Lower lobe of right lung (tissue), 2 donors: Measurements from ENCODE around the gene TRIM4. TPM values are rescaled to one million over a fixed set of nuclear protein-coding genes. Genes with fewer than 3 reads are reported as not detected.

Experiments used
- ATAC-seq, 2 donors: fragments of 200-7000 bp; cut with Tn5 transposase; one replicate each; pipeline ENCODE4 v1.9.1; 2020 to 2022; ENCODE audit warnings: mild to moderate bottlenecking in 2 of 2, moderate library complexity in 2 of 2
- DNase-seq: peaks from one replicate; pipeline ENCODE4 v3.0.0-alpha.2; 2020
- H3K27ac ChIP-seq: fragments of 200-600 bp; one replicate; pipeline ENCODE4 v1.8.0; 2022
- H3K27me3 ChIP-seq: fragments of 200-600 bp; one replicate; pipeline ENCODE4 v1.8.0; 2022; ENCODE audit warnings: low read depth
- H3K36me3 ChIP-seq: fragments of 200-600 bp; one replicate; pipeline ENCODE4 v1.8.0; 2022; ENCODE audit warnings: mild to moderate bottlenecking
- H3K4me1 ChIP-seq: fragments of 200-600 bp; one replicate; pipeline ENCODE4 v1.8.0; 2022
- H3K4me3 ChIP-seq: fragments of 200-600 bp; one replicate; pipeline ENCODE4 v1.8.0; 2022; ENCODE audit warnings: mild to moderate bottlenecking
- H3K9me3 ChIP-seq: fragments of 200-600 bp; one replicate; pipeline ENCODE4 v1.8.0; 2022
- intact Hi-C: fragments of 100-400 bp; cut with DNase I; formaldehyde crosslinking; loops from one replicate; pipeline ENCODE4 v1.11.0; 2022
- total RNA-seq: library from RNA; stranded (reverse); fragmentation: NEBNext Ultra II Directional; extraction: Animal tissue kit (Norgen Biotek cat#: 25700); gene quantifications from one replicate; pipeline ENCODE4 v1.2.1, GENCODE V29; 2021
- TF ChIP-seq, protein P1 (sequence below): fragments of 200-600 bp; IDR thresholded peaks from one replicate; pipeline ENCODE4 v1.8.0; 2022; ENCODE audit warnings: antibody characterized with exemption, mild to moderate bottlenecking
- donor health status: DM: no; HTN: yes; CAD: no; lungs with severe emphysema.

The TRIM4 gene
- total RNA-seq, 1 donor from 2014 or later, result 39.0 TPM

DNA sequence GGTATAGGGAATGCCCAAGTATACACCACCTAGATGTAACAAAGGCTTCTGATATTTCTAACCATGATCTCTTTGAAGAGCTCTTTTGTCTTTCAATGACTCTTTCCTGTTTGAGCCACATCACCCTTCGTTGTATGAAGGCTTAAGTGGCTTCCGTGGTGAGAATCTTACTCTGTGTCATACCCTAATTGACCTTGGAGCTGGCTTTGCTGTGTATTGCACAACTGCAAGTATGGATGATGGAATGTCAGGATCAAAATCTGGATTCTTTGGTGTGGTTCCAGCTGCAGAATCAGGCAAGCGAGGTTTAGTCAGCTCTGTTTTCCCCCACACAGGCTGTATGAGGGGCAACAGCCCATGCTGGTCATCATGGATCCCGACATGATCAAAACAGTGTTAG is 75.5 kb downstream of the TRIM4 start:
- Histone ChIP-seq H3K27ac (no peak overlapping the region), H3K36me3 (no peaks in the 10 kb centered on the region), H3K27me3 (no peaks in the 10 kb centered on the region), H3K9me3 (no peaks in the 10 kb centered on the region), H3K4me3 (no peak overlapping the region), H3K4me1 (no peaks in the 10 kb centered on the region)
- TF ChIP-seq, protein P1, sequence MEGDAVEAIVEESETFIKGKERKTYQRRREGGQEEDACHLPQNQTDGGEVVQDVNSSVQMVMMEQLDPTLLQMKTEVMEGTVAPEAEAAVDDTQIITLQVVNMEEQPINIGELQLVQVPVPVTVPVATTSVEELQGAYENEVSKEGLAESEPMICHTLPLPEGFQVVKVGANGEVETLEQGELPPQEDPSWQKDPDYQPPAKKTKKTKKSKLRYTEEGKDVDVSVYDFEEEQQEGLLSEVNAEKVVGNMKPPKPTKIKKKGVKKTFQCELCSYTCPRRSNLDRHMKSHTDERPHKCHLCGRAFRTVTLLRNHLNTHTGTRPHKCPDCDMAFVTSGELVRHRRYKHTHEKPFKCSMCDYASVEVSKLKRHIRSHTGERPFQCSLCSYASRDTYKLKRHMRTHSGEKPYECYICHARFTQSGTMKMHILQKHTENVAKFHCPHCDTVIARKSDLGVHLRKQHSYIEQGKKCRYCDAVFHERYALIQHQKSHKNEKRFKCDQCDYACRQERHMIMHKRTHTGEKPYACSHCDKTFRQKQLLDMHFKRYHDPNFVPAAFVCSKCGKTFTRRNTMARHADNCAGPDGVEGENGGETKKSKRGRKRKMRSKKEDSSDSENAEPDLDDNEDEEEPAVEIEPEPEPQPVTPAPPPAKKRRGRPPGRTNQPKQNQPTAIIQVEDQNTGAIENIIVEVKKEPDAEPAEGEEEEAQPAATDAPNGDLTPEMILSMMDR, result no peak
- intact Hi-C loops, result no loop called here
- no peak for DNase-seq
- no peak for ATAC-seq

DNA sequence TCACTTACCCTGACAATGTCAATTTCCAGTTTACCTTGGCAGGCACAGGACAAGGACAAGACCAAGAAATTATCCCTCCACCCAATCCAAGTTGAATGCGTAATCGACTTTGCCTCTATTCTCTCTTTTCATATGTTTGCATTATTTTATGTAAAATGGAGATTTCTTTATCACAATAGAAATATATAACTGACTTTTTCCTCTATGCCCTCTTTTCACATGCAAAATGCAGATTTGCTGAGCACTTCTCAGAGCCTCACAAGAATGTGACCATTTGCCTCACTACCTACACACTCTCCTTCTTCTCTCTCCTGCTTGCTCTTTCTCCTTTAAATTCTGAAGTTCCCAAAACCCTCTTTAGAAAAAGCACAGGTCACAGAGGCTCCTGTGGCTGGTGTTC is 76.4 kb downstream of the TRIM4 start:
- Histone ChIP-seq H3K27me3 (no peaks in the 10 kb centered on the region), H3K9me3 (no peaks in the 10 kb centered on the region), H3K4me1 (no peaks in the 10 kb centered on the region), H3K36me3 (no peaks in the 10 kb centered on the region), H3K27ac (no peak overlapping the region), H3K4me3 (no peak overlapping the region)
- ATAC-seq (no peak), DNase-seq (no peak)
- TF ChIP-seq, protein P1, result no peak
- intact Hi-C loops, result no loop called here

Other genes starting within 250 kb of the TRIM4 start
- 15.5 TPM for gene CYP3A5, start 239.5 kb downstream of the TRIM4 start, total RNA-seq
- gene CYP3A7, start 184.3 kb downstream of the TRIM4 start, total RNA-seq, result 0.21 TPM
- not detected for gene CYP3A4, start 135.3 kb downstream of the TRIM4 start, total RNA-seq
- gene CYP3A43, start 91.5 kb downstream of the TRIM4 start, total RNA-seq, result not detected
- gene OR2AE1, start 42.5 kb downstream of the TRIM4 start, total RNA-seq, result 0.71 TPM
- not detected for gene GJC3, start 10.1 kb upstream of the TRIM4 start, total RNA-seq
- gene AZGP1, start 56.5 kb upstream of the TRIM4 start, total RNA-seq, result 31.8 TPM
- gene ZKSCAN1, start 96.1 kb upstream of the TRIM4 start, total RNA-seq, result 59.6 TPM
- gene ZSCAN21, start 130.2 kb upstream of the TRIM4 start, total RNA-seq, result 8.4 TPM
- gene ZNF3, start 162.2 kb upstream of the TRIM4 start, total RNA-seq, result 23.0 TPM
- 70.6 TPM for gene COPS6, start 169.4 kb upstream of the TRIM4 start, total RNA-seq
- gene MCM7, start 181.9 kb upstream of the TRIM4 start, total RNA-seq, result 48.0 TPM
- gene AP4M1, start 182.1 kb upstream of the TRIM4 start, total RNA-seq, result 16.5 TPM
- gene TAF6, start 199.8 kb upstream of the TRIM4 start, total RNA-seq, result 39.4 TPM
- gene CNPY4, start 200.1 kb upstream of the TRIM4 start, total RNA-seq, result 10.5 TPM
- 2.7 TPM for gene MBLAC1, start 207.4 kb upstream of the TRIM4 start, total RNA-seq
- 131 TPM for gene LAMTOR4, start 229.4 kb upstream of the TRIM4 start, total RNA-seq
- gene TRAPPC14, start 239.2 kb upstream of the TRIM4 start, total RNA-seq, result 24.3 TPM
- gene GAL3ST4, start 249.1 kb upstream of the TRIM4 start, total RNA-seq, result 5.3 TPM